T-helper 1 cell treated with Interleukin-12 subunit alpha and Interleukin-12 subunit beta and Interleukin-4 antibody, amounts not matched to agents 30 ng/mL and 1 ng/mL, for 36 hours (primary cell): Measurements from ENCODE around the gene DTNB. TPM values are rescaled to one million over a fixed set of nuclear protein-coding genes. Genes with fewer than 3 reads are reported as not detected.

Experiments
- intact Hi-C: fragments of 100-400 bp; cut with micrococcal nuclease; formaldehyde crosslinking; loops from one replicate; pipeline ENCODE4 v1.15.1; 2024
- total RNA-seq: library from RNA; stranded (reverse); gene quantifications from 2 replicates; pipeline ENCODE4 v1.2.3, GENCODE V29; 2022

DTNB gene
- total RNA-seq, 1 donor from 2014 or later: 28.9 TPM

- intact Hi-C loops: no loop called here
Measured at GRCh38 chr2:25334482-25334881, 338.9 kb downstream of the DTNB start.

GRCh38 chr2:25333981-25334380 is 339.4 kb downstream of the DTNB start:
- intact Hi-C loops: no loop called here

GRCh38 chr2:25332571-25332970 is 340.8 kb downstream of the DTNB start:
- intact Hi-C loops: no loop called here

- intact Hi-C loops: no loop called here
Measured at GRCh38 chr2:25331686-25332365, 341.6 kb downstream of the DTNB start.

GRCh38 chr2:25330937-25331336 is 342.4 kb downstream of the DTNB start:
- intact Hi-C loops: no loop called here

- intact Hi-C loops: no loop called here
Measured at GRCh38 chr2:25330273-25330672, 343.1 kb downstream of the DTNB start.

- intact Hi-C loops: no loop called here
Measured at GRCh38 chr2:25328152-25329085, 345.0 kb downstream of the DTNB start.

Other genes starting within 250 kb of the DTNB start
- gene ASXL2, start 204.9 kb upstream of the DTNB start, total RNA-seq: 38.3 and 43.4 TPM in 2 replicates